AG09319 (cell line): ENCODE data around the gene GGT5.
"Not testable (repeated sequence)": the region's sequence is repeated elsewhere in the genome, so short reads cannot be mapped to it uniquely, and the experiment has no call there.

Source experiments
- DNase-seq: peaks from one replicate; pipeline ENCODE4 v3.0.0-alpha.2; 2010; ENCODE audit warnings: low read depth; ENCODE audit errors: extremely low read depth
- TF ChIP-seq, protein P1 (sequence below): IDR thresholded peaks from 2 replicates; pipeline ENCODE4 v1.5.1; 2011; ENCODE audit warnings: low read depth, mild to moderate bottlenecking, inconsistent platforms, low read length, moderate library complexity

The GGT5 gene

GRCh38 chr22:24259459-24259858 lies 14.6 kb upstream of the GGT5 start:
- peak; percentile 40 for DNase-seq
- TF ChIP-seq, protein P1, sequence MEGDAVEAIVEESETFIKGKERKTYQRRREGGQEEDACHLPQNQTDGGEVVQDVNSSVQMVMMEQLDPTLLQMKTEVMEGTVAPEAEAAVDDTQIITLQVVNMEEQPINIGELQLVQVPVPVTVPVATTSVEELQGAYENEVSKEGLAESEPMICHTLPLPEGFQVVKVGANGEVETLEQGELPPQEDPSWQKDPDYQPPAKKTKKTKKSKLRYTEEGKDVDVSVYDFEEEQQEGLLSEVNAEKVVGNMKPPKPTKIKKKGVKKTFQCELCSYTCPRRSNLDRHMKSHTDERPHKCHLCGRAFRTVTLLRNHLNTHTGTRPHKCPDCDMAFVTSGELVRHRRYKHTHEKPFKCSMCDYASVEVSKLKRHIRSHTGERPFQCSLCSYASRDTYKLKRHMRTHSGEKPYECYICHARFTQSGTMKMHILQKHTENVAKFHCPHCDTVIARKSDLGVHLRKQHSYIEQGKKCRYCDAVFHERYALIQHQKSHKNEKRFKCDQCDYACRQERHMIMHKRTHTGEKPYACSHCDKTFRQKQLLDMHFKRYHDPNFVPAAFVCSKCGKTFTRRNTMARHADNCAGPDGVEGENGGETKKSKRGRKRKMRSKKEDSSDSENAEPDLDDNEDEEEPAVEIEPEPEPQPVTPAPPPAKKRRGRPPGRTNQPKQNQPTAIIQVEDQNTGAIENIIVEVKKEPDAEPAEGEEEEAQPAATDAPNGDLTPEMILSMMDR, result peak; percentile 43

DNA sequence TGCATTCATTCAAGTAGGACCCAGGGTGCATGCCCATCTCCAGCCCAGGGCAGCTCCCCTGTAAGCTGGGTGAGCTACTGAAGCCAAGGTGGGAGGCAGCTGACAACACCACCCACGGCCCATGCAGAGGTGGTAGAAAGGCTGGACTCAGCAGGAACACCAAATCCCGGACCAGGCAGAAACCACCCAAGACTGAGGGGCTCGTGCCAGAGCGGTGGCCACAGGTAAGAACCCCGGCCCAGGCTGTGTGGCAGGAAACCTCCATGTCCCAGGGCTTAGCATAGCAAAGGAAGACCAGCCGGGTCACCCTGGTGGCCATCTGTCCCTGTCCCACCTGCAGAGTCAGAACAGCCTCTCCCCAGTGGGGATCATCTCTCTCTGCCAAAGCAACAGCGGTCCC lies 11.9 kb upstream of the GGT5 start:
- not testable (repeated sequence) for DNase-seq

DNA sequence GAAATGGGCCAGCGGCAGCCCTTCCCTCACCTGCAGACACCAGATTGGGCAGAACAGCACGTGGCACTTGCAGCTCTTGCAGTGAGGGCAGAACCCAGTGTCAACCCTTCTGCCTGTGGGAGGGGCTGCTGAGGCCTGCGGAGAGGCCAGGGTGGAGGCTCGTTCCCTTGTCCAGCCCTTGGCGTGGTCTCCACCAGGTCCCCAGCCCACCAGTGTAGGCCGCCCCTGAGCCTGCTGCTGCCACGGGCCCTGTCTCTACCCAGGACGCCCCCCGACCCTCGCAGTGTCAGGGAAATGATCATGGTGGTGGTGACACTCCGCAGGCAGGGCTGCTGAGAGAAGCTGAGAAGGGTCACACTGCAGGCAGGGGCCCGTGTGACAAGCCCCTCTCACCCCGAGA lies 11.3 kb upstream of the GGT5 start:
- DNase-seq, result not testable (repeated sequence)

GRCh38 chr22:24253126-24253525 lies 8.2 kb upstream of the GGT5 start:
- DNase-seq, result not testable (repeated sequence)

GRCh38 chr22:24251286-24251685 lies 6.4 kb upstream of the GGT5 start:
- not testable (repeated sequence) for DNase-seq

DNA sequence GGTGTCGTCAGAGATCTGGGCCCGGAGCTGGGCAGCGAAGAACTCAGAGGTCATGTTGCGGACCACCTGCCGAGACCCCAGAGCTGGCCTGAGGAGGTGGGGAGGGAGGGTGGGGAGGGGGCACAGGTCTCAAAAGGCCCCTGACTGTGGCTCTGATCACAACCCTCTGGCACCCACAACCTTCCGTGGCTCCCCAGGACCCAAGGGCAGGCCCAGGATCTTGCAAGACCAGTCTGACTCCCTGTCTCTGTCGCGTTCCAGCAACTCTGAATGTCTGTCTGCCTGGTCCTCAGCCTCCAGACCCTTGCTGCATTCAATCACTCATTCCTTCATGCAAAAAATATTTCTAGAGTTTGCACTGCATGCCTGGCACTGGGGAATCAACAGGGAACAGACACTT lies 4.5 kb upstream of the GGT5 start:
- DNase-seq, result not testable (repeated sequence)

GRCh38 chr22:24248611-24249010 lies 3.7 kb upstream of the GGT5 start:
- DNase-seq, result not testable (repeated sequence)

DNA sequence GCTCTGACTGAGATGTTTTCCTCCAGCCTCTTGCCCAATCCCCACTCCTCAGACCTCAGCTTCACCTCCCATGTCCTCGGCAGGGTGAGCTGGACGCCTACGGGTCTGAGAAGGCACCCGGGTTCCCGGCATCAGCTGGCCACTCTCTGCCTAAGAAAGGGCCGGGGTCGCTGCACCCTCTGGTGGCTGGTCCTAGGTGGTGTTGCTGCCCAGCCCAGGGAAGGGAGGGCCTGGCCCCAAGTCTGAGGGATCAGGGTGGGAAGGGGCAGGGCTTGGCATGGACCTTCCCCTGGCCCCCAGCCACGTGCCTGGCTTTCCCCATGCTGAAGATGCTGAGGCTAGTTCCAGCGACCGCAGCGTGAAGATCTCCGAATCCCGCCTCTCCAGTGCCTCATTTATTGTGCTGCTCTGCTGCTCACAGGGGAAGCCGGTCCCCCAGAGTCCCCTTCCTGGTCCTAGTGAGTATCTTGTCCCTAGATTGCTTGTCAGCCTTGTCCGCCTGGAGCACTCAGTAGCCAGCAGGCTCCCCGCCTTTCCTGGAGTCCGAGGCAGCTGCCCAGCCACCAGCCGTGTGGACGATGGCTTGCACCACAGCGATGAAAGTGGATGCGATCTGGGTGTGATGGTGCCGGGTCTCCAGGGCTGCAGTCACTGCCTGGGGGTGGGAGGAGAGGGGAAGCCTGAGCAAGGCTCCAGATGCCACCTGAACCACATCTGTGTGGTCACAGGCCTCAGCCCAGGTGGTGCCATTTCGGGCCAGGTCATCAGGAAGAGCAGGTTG lies 2.9 kb upstream of the GGT5 start:
- DNase-seq, result peak; percentile 96

DNA sequence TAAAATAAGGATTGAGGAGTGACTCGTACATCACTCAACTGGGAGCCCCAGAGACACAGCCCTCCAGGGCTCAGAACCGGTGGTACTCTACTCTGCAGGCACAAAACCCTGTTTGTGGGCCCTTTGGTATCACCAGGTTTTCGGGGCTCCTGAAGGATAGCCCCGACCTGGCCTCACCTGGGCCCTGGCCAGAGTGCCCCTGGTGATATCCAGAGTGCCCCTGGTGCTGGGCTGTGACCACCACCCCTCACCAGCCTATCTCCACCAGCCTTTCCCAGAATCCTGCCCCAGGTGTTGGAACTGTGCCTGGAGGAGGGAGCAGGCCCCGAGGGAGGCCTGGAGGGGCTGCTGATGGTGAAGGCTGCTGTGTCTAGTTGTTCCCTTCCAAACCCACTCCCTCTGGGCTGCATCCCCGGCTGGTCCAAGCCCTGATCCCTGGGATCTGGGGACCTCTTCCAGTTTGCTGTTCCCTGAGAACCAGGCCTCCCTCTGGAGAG lies 2.2 kb upstream of the GGT5 start:
- DNase-seq, result no peak
- TF ChIP-seq, protein P1, result no peak

More for the DNA sequence above, 2.9 kb upstream of the GGT5 start:
- TF ChIP-seq, protein P1, result peak; percentile 89

DNA sequence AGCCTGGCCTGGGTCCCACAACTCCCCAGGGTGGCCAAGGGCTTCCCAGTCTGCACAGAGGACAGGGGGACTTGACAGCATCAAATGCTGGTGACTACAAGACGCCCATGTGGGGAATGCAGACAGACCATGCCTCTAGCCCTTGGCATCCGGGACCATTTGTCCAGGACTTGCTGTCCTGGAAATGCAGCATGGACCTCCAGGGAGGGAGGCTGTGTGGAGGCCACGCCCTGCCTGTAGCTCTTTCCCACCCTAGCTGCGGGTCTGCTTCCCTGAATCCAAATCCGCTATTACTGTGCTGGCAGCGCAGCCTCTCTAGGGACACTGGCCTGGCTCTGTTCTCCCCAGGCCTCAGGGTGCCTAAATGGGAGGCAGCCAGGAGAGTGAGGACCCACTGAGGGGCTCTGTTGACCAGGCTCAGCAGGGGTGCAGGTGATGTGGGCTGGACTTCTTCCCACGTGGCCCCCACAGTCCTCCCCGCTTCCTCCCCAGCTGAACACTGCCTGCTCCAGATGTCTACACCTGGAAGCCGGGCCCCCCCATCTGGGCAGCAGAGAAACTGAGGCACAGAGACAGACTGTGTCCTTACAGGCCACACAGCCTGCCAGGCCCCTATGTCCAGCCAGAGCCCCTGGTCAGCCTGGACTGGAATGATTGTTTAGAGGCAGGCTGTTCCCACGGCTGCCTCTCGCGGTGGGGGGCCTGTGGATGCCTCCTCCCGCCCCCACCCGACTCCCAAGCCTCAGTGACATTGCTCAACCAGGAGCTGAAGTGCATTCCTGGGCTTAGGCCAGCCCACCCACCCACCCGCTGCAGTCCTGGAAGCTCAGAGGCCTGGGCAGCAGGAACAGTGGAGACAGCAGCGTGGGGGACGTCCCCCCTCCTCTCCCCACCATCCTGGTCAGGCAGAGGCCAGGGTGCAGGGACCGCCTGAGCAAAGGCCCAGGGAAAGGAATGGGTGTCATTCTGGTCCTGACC lies 991 bp upstream of the GGT5 start:
- peak; percentile 20 for DNase-seq

GRCh38 chr22:24244144-24244787 lies 616 bp downstream of the GGT5 start:
- no peak for DNase-seq
- TF ChIP-seq, protein P1, result no peak

DNA sequence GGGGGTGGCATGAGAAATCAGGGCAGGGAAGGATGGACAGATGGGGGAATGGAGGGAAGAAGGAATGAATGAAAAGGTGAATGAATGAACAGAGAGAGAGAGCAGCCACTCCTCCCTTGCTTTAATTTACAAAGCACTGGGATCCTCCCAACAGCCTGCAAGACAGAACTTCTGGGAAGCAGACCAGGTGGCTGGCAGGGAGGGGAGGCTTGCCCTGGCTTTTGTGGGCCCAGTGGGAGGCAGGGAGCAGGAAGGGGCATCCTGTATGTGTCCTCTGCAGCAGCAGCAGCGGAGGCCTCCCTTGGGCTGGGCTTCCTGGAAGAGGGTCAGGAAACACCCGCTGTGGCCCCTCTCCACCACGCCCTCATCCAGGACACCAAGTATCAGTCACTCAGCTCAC lies 1.5 kb downstream of the GGT5 start:
- not testable (repeated sequence) for DNase-seq

DNA sequence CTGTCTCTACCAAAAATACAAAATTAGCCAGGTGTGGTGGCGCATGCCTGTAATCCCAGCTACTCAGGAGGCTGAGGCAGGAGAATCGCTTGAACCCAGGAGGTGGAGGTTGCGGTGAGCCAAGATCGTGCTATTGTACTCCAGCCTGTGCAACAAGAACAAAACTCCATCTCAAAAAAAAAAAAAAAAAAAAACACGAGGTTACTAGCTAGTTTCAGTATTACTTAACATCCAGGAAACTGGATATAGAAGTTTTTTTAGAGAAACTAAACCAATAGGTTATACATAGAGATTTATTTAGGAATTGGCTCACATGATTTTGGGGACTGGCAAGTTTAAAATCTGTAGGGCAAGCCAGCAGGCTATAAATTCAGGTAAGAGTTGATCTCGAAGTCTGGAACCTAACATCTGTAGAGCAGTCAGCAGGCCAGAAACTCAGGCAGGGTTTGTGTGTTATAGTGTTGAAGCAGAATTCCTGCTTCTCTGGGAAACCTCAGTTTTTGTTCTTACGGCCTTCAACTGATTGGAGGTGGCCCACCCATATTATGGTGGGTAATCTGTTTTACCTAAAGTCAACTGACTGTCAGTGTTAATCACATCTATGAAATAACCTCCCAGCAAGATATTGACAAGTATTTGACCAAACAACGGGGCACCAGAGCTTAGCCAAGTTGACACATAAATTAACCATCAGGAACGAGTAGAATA lies 3.7 kb downstream of the GGT5 start:
- DNase-seq, result not testable (repeated sequence)
